Measurements from ENCODE around the gene SOCS7. TPM values are rescaled to one million over a fixed set of nuclear protein-coding genes. Genes with fewer than 3 reads are reported as not detected.
A peak's percentile ranks its signal among the peaks of the same experiment; 100 is the strongest.

SOCS7 gene
- polyA plus RNA-seq, 3 donors: 0.14 to 13.2 (median 0.15) TPM

DNA sequence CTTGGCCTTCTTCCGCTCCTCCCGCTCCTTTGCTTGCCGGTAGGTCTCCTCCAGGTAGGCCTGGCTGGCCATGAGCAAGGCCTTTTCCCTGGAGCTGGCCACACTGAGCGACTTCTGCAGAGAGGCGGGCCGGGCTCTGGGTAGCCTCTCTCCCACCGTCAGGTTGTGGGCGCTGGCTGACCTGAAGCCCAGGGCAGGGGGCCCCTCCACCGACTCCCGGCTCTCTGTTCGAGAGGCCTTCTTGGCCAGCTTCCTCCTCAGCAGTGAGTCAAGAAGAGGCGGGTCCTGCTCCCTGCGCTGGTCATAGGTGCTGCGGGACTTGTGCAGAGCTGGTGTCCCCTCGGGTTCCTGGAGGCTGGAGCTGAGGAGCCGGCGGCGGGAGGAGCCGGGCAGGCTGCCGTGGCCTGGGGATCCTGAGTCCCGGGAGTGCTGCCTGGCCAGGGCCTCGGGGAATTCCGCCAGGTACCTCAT lies 20.7 kb upstream of the SOCS7 start:
- peaks cover 2 to 6% (median 4%) of the 10 kb centered on the region in 3 donors for H3K27me3 Mint-ChIP-seq (ENCODE audit: low read depth in 3 of 3)
- Histone ChIP-seq H3K4me3 (replicated peaks in 1 of 3; ENCODE audit: low read depth in 2 of 3, low read length in 3 of 3) (no peak overlapping the region), H4K20me1 (ENCODE audit: insufficient read depth, low read length) (no peaks in the 10 kb centered on the region), H3K9me3 (replicated peaks in 1 of 2; ENCODE audit: control insufficient read depth in 1 of 2, insufficient read depth in 1 of 2, low read length in 2 of 2) (no peaks in the 10 kb centered on the region), H3K27ac (ENCODE audit: low read depth in 1 of 2, low read length in 2 of 2) (no peak overlapping the region), H3K9ac (ENCODE audit: insufficient read depth, low read length, poor library complexity, severe bottlenecking) (no peak overlapping the region), H2AFZ (ENCODE audit: insufficient read depth, low read depth, low read length, poor library complexity, severe bottlenecking) (no peak overlapping the region), H3K4me2 (replicated peaks; ENCODE audit: extremely low read depth, low read length, poor library complexity, severe bottlenecking) (no peak overlapping the region), H3K79me2 (ENCODE audit: insufficient read depth, low read length) (no peaks in the 10 kb centered on the region), H3K36me3 (replicated peaks in 1 of 2; ENCODE audit: control insufficient read depth in 1 of 2, insufficient read depth in 2 of 2, low read length in 2 of 2) (no peaks in the 10 kb centered on the region), H3K27me3 (ENCODE audit: control insufficient read depth in 2 of 2, insufficient read depth in 2 of 2, low read length in 2 of 2) (no peaks in the 10 kb centered on the region), H3K4me1 (ENCODE audit: control insufficient read depth in 1 of 2, insufficient read depth in 2 of 2, low read length in 2 of 2) (peaks cover 16% of the 10 kb centered on the region in 2 donors)
- intact Hi-C loops (cut with micrococcal nuclease): no loop called here
- peaks cover 18% of the 10 kb centered on the region for H3K4me1 Mint-ChIP-seq
- H3K4me3 Mint-ChIP-seq: no peak overlapping the region
- no peaks in the 10 kb centered on the region for H3K36me3 Mint-ChIP-seq
- no peak overlapping the region for H3K27ac Mint-ChIP-seq
- TF ChIP-seq, protein P1, sequence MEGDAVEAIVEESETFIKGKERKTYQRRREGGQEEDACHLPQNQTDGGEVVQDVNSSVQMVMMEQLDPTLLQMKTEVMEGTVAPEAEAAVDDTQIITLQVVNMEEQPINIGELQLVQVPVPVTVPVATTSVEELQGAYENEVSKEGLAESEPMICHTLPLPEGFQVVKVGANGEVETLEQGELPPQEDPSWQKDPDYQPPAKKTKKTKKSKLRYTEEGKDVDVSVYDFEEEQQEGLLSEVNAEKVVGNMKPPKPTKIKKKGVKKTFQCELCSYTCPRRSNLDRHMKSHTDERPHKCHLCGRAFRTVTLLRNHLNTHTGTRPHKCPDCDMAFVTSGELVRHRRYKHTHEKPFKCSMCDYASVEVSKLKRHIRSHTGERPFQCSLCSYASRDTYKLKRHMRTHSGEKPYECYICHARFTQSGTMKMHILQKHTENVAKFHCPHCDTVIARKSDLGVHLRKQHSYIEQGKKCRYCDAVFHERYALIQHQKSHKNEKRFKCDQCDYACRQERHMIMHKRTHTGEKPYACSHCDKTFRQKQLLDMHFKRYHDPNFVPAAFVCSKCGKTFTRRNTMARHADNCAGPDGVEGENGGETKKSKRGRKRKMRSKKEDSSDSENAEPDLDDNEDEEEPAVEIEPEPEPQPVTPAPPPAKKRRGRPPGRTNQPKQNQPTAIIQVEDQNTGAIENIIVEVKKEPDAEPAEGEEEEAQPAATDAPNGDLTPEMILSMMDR (IDR thresholded peaks at IDR 0.05): no peak
- WGBS (ENCODE audit: insufficient coverage): 89% methylated on average over 18 of the region's 23 CpGs
- H3K9me3 Mint-ChIP-seq: peaks cover 0 to 5% (median 0%) of the 10 kb centered on the region in 7 donors
- no peak for DNase-seq

GRCh38 chr17:38332735-38333134 lies 18.9 kb upstream of the SOCS7 start:
- H3K36me3 Mint-ChIP-seq: no peaks in the 10 kb centered on the region
- H3K79me2 ChIP-seq (ENCODE audit: insufficient read depth, low read length): no peaks in the 10 kb centered on the region
- intact Hi-C loops (cut with micrococcal nuclease): no loop called here

More at GRCh38 chr17:38332735-38333134, 18.9 kb upstream of the SOCS7 start:
- peak overlapping the region in 1 of 7 donors; percentile 62 for H3K27ac Mint-ChIP-seq
- Histone ChIP-seq H3K9ac (ENCODE audit: insufficient read depth, low read length, poor library complexity, severe bottlenecking) (no peak overlapping the region), H3K9me3 (replicated peaks in 1 of 2; ENCODE audit: control insufficient read depth in 1 of 2, insufficient read depth in 1 of 2, low read length in 2 of 2) (no peaks in the 10 kb centered on the region), H3K36me3 (replicated peaks in 1 of 2; ENCODE audit: control insufficient read depth in 1 of 2, insufficient read depth in 2 of 2, low read length in 2 of 2) (no peaks in the 10 kb centered on the region), H3K27me3 (ENCODE audit: control insufficient read depth in 2 of 2, insufficient read depth in 2 of 2, low read length in 2 of 2) (no peaks in the 10 kb centered on the region), H3K27ac (ENCODE audit: low read depth in 1 of 2, low read length in 2 of 2) (no peak overlapping the region), H3K4me1 (ENCODE audit: control insufficient read depth in 1 of 2, insufficient read depth in 2 of 2, low read length in 2 of 2) (no peaks in the 10 kb centered on the region), H3K4me3 (replicated peaks in 1 of 3; ENCODE audit: low read depth in 2 of 3, low read length in 3 of 3) (no peak overlapping the region), H2AFZ (ENCODE audit: insufficient read depth, low read depth, low read length, poor library complexity, severe bottlenecking) (no peak overlapping the region), H4K20me1 (ENCODE audit: insufficient read depth, low read length) (no peaks in the 10 kb centered on the region), H3K4me2 (replicated peaks; ENCODE audit: extremely low read depth, low read length, poor library complexity, severe bottlenecking) (no peak overlapping the region)
- peaks cover 2% of the 10 kb centered on the region for H3K4me1 Mint-ChIP-seq
- DNase-seq: no peak
- H3K4me3 Mint-ChIP-seq: no peak overlapping the region
- TF ChIP-seq, protein P1 (IDR thresholded peaks at IDR 0.05): no peak
- H3K9me3 Mint-ChIP-seq: peaks cover 0 to 2% (median 0%) of the 10 kb centered on the region in 7 donors
- WGBS (ENCODE audit: insufficient coverage): 98% methylated on average over 7 of the region's 7 CpGs
- H3K27me3 Mint-ChIP-seq (ENCODE audit: low read depth in 3 of 3): peaks cover 2 to 6% (median 4%) of the 10 kb centered on the region in 3 donors
